Ishikawa (cell line): ENCODE data around the gene EPB42.

ENCODE experiments used
- CEBPB ChIP-seq: IDR thresholded peaks from 2 replicates; pipeline ENCODE4 v1.6.1; 2012
- CREB1 ChIP-seq: IDR thresholded peaks from 2 replicates; pipeline ENCODE4 v1.6.1; 2012; ENCODE audit warnings: low read depth
- EGR1 ChIP-seq: IDR thresholded peaks from 2 replicates; pipeline ENCODE4 v1.6.1; 2012
- EP300 ChIP-seq: IDR thresholded peaks from 2 replicates; pipeline ENCODE4 v1.6.1; 2012; ENCODE audit warnings: borderline replicate concordance
- FOXM1 ChIP-seq: IDR thresholded peaks from 2 replicates; pipeline ENCODE4 v1.6.1; 2012; ENCODE audit warnings: low read depth, borderline replicate concordance
- MAX ChIP-seq: IDR thresholded peaks from 2 replicates; pipeline ENCODE4 v1.6.1; 2012
- NFIC ChIP-seq: IDR thresholded peaks from 2 replicates; pipeline ENCODE4 v1.6.1; 2012
- RAD21 ChIP-seq: IDR thresholded peaks from 2 replicates; pipeline ENCODE4 v1.6.1; 2012; ENCODE audit warnings: low read depth
- TAF1 ChIP-seq: IDR thresholded peaks from 2 replicates; pipeline ENCODE4 v1.6.1; 2012; ENCODE audit warnings: low read depth, mild to moderate bottlenecking
- TCF12 ChIP-seq: IDR thresholded peaks from 2 replicates; pipeline ENCODE4 v1.6.1; 2012; ENCODE audit warnings: low read depth
- TEAD4 ChIP-seq: IDR thresholded peaks from 2 replicates; pipeline ENCODE4 v1.6.1; 2012
- USF1 ChIP-seq: IDR thresholded peaks from 2 replicates; pipeline ENCODE4 v1.6.1; 2012
- YY1 ChIP-seq: IDR thresholded peaks from 2 replicates; pipeline ENCODE4 v1.6.1; 2012; ENCODE audit warnings: low read depth
- TF ChIP-seq, protein P1 (sequence below): IDR thresholded peaks from 2 replicates; pipeline ENCODE4 v1.6.1; 2012; ENCODE audit warnings: low read depth, mild to moderate bottlenecking

GRCh38 chr15:43241100-43241499, 20.3 kb upstream of the EPB42 start:
- TF ChIP-seq, protein P1, sequence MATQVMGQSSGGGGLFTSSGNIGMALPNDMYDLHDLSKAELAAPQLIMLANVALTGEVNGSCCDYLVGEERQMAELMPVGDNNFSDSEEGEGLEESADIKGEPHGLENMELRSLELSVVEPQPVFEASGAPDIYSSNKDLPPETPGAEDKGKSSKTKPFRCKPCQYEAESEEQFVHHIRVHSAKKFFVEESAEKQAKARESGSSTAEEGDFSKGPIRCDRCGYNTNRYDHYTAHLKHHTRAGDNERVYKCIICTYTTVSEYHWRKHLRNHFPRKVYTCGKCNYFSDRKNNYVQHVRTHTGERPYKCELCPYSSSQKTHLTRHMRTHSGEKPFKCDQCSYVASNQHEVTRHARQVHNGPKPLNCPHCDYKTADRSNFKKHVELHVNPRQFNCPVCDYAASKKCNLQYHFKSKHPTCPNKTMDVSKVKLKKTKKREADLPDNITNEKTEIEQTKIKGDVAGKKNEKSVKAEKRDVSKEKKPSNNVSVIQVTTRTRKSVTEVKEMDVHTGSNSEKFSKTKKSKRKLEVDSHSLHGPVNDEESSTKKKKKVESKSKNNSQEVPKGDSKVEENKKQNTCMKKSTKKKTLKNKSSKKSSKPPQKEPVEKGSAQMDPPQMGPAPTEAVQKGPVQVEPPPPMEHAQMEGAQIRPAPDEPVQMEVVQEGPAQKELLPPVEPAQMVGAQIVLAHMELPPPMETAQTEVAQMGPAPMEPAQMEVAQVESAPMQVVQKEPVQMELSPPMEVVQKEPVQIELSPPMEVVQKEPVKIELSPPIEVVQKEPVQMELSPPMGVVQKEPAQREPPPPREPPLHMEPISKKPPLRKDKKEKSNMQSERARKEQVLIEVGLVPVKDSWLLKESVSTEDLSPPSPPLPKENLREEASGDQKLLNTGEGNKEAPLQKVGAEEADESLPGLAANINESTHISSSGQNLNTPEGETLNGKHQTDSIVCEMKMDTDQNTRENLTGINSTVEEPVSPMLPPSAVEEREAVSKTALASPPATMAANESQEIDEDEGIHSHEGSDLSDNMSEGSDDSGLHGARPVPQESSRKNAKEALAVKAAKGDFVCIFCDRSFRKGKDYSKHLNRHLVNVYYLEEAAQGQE, result no peak
- TF ChIP-seq EGR1, result no peak
- TF ChIP-seq EP300, result no peak
- no peak for TF ChIP-seq TAF1
- TF ChIP-seq TEAD4, result no peak
- no peak for TF ChIP-seq CEBPB
- TF ChIP-seq RAD21, result no peak
- no peak for TF ChIP-seq YY1
- no peak for TF ChIP-seq MAX
- TF ChIP-seq USF1, result no peak
- no peak for TF ChIP-seq TCF12
- no peak for TF ChIP-seq CREB1
- TF ChIP-seq FOXM1, result no peak
- no peak for TF ChIP-seq NFIC
